HepG2 (cell line): ENCODE results near the gene LRR1. TPM values are rescaled to one million over a fixed set of nuclear protein-coding genes. Genes with fewer than 3 reads are reported as not detected.

Experiments
- CENPX ChIP-seq: sonication (generic); formaldehyde crosslinking; IDR thresholded peaks from 2 replicates; pipeline ENCODE4 v1.9.0; 2021; ENCODE audit warnings: mild to moderate bottlenecking, missing genetic modification reagents, moderate library complexity
- CHD4 ChIP-seq: fragments of 200-600 bp; sonication (generic); IDR thresholded peaks from 2 replicates; pipeline ENCODE4 v1.7.0; 2017; ENCODE audit warnings: mild to moderate bottlenecking, low read length, borderline replicate concordance
- GABPA ChIP-seq, 2 experiments: IDR thresholded peaks; 2 replicates each; pipeline ENCODE4 v1.6.1; 2011 to 2016; ENCODE audit warnings: low read depth in 2 of 2, low read length in 1 of 2, missing biosample characterization in 1 of 2, missing genetic modification characterization in 1 of 2
- MAF1 ChIP-seq: sonication (generic); formaldehyde crosslinking; IDR thresholded peaks from 2 replicates; pipeline ENCODE4 v1.5.0; 2020; ENCODE audit warnings: missing genetic modification reagents, borderline replicate concordance
- SCMH1 ChIP-seq: sonication (generic); formaldehyde crosslinking; IDR thresholded peaks from 2 replicates; pipeline ENCODE4 v1.9.0; 2021; ENCODE audit warnings: missing genetic modification reagents, mild to moderate bottlenecking, borderline replicate concordance
- THYN1 ChIP-seq: sonication (generic); formaldehyde crosslinking; IDR thresholded peaks from 2 replicates; pipeline ENCODE4 v1.8.1; 2023; ENCODE audit warnings: low read depth, mild to moderate bottlenecking, moderate library complexity, missing genetic modification reagents, borderline replicate concordance
- ZNF333 ChIP-seq: sonication (generic); formaldehyde crosslinking; IDR thresholded peaks from 2 replicates; pipeline ENCODE4 v1.4.0; 2020; ENCODE audit warnings: mild to moderate bottlenecking, missing genetic modification reagents, borderline replicate concordance
- ZNF609 ChIP-seq: sonication (generic); formaldehyde crosslinking; IDR thresholded peaks from 2 replicates; pipeline ENCODE4 v1.4.0; 2020; ENCODE audit warnings: mild to moderate bottlenecking, missing genetic modification reagents, borderline replicate concordance
- ZNF841 ChIP-seq: sonication (generic); formaldehyde crosslinking; IDR thresholded peaks from 2 replicates; pipeline ENCODE4 v1.8.1; 2023; ENCODE audit warnings: missing genetic modification reagents, borderline replicate concordance
- polyA plus RNA-seq, 8 experiments: library from polyadenylated mRNA; depleted of rRNA in 3 of 8; stranded (reverse) in 7 of 8; unstranded in 1 of 8; fragments of >200 nt; fragmentation: Illumina TruSeq in 4 of 8; extraction: Trizol in 4 of 8; gene quantifications; 2 replicates each; pipeline versions ENCODE4 v1.2.1 to v1.2.3, GENCODE V29; 2011 to 2016; ENCODE audit warnings: low read depth in 4 of 8, missing spikeins in 1 of 8, mixed read lengths in 1 of 8; ENCODE audit not compliant: insufficient read depth in 1 of 8
- total RNA-seq, 5 experiments: library from RNA; depleted of rRNA; stranded (reverse); fragments of >200 nt; fragmentation: Illumina TruSeq; extraction: Trizol; gene quantifications; 2 replicates each; pipeline ENCODE4 v1.2.3, GENCODE V29; 2016; ENCODE audit warnings: low read depth in 1 of 5
- TF ChIP-seq, protein P1 (sequence below): sonication (generic); formaldehyde crosslinking; IDR thresholded peaks from 2 replicates; pipeline ENCODE4 v1.5.0; 2020; ENCODE audit warnings: missing genetic modification reagents
- TF ChIP-seq, protein P2 (sequence below): sonication (generic); formaldehyde crosslinking; IDR thresholded peaks from 2 replicates; pipeline ENCODE4 v1.8.1; 2022; ENCODE audit warnings: low read depth, mild to moderate bottlenecking, missing genetic modification reagents
- TF ChIP-seq, protein P3 (sequence below), 2 experiments: sonication (generic) in 1 of 2; formaldehyde crosslinking in 1 of 2; IDR thresholded peaks; 2 replicates each; pipeline versions ENCODE4 v1.5.1 to v1.6.1; 2011 to 2020; ENCODE audit warnings: borderline replicate concordance in 1 of 2, low read depth in 1 of 2, low read length in 1 of 2, mild to moderate bottlenecking in 1 of 2, missing genetic modification reagents in 1 of 2, moderate library complexity in 1 of 2

The LRR1 gene
- total and polyA plus RNA-seq, 2 of the 13 experiments (the other 11 are each of a cell fraction or from before 2014, with no cell fraction given): 7.0 to 36.2 TPM

- TF ChIP-seq THYN1 (CRISPR knock-in tag) (no peak), ZNF841 (CRISPR knock-in tag) (peak; percentile 60; the same call in 1 of the 2 replicates), CENPX (no peak), ZNF333 (CRISPR knock-in tag) (peak; percentile 79; the same call in 1 of the 2 replicates), MAF1 (CRISPR knock-in tag) (no peak; the same call in 1 of the 2 replicates), ZNF609 (CRISPR knock-in tag) (peak; percentile 66), SCMH1 (CRISPR knock-in tag) (no peak), CHD4 (no peak), GABPA (IDR thresholded peaks at IDR 0.05; ENCODE audit: low read depth, low read length) (no peak), GABPA (CRISPR knock-in tag; IDR thresholded peaks at IDR 0.05; ENCODE audit: low read depth) (peak; percentile 2; the same call in 1 of the 2 replicates)
- TF ChIP-seq, protein P1, sequence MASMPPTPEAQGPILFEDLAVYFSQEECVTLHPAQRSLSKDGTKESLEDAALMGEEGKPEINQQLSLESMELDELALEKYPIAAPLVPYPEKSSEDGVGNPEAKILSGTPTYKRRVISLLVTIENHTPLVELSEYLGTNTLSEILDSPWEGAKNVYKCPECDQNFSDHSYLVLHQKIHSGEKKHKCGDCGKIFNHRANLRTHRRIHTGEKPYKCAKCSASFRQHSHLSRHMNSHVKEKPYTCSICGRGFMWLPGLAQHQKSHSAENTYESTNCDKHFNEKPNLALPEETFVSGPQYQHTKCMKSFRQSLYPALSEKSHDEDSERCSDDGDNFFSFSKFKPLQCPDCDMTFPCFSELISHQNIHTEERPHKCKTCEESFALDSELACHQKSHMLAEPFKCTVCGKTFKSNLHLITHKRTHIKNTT (CRISPR knock-in tag): no peak
- TF ChIP-seq, protein P2, sequence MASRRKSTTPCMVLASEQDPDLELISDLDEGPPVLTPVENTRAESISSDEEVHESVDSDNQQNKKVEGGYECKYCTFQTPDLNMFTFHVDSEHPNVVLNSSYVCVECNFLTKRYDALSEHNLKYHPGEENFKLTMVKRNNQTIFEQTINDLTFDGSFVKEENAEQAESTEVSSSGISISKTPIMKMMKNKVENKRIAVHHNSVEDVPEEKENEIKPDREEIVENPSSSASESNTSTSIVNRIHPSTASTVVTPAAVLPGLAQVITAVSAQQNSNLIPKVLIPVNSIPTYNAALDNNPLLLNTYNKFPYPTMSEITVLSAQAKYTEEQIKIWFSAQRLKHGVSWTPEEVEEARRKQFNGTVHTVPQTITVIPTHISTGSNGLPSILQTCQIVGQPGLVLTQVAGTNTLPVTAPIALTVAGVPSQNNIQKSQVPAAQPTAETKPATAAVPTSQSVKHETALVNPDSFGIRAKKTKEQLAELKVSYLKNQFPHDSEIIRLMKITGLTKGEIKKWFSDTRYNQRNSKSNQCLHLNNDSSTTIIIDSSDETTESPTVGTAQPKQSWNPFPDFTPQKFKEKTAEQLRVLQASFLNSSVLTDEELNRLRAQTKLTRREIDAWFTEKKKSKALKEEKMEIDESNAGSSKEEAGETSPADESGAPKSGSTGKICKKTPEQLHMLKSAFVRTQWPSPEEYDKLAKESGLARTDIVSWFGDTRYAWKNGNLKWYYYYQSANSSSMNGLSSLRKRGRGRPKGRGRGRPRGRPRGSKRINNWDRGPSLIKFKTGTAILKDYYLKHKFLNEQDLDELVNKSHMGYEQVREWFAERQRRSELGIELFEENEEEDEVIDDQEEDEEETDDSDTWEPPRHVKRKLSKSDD (CRISPR knock-in tag): 0 out of 2 replicates have a peak, but pooled peaks have one; percentile 32
- TF ChIP-seq, protein P3, sequence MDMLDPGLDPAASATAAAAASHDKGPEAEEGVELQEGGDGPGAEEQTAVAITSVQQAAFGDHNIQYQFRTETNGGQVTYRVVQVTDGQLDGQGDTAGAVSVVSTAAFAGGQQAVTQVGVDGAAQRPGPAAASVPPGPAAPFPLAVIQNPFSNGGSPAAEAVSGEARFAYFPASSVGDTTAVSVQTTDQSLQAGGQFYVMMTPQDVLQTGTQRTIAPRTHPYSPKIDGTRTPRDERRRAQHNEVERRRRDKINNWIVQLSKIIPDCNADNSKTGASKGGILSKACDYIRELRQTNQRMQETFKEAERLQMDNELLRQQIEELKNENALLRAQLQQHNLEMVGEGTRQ (IDR thresholded peaks at IDR 0.05; ENCODE audit: low read depth, low read length): no peak
- TF ChIP-seq, protein P3 (CRISPR knock-in tag; IDR thresholded peaks at IDR 0.05; ENCODE audit: borderline replicate concordance): no peak
These were observed at the start of gene LRR1 (continued) for GRCh38 chr14:49598485-49599300.
